Subcutaneous abdominal adipose tissue (tissue), 5 donors: ENCODE measurements around the gene RELN.

ENCODE experiments used
- H3K27ac ChIP-seq: one replicate; pipeline ENCODE4 v1.7.0; 2013; ENCODE audit warnings: low read depth, mild to moderate bottlenecking, inconsistent platforms, low read length, moderate library complexity
- H3K27me3 ChIP-seq, 5 donors: one replicate each; pipeline ENCODE4 v1.7.0; 2013; ENCODE audit warnings: low read length in 5 of 5, inconsistent platforms in 1 of 5; ENCODE audit not compliant: control insufficient read depth in 5 of 5, insufficient read depth in 4 of 5
- H3K36me3 ChIP-seq, 5 donors: one replicate each; pipeline ENCODE4 v1.7.0; 2013; ENCODE audit warnings: low read length in 5 of 5; ENCODE audit not compliant: control insufficient read depth in 5 of 5, insufficient read depth in 5 of 5
- H3K4me1 ChIP-seq, 5 donors: one replicate each; pipeline ENCODE4 v1.7.0; 2013; ENCODE audit warnings: low read length in 5 of 5, mild to moderate bottlenecking in 3 of 5, moderate library complexity in 1 of 5; ENCODE audit not compliant: control insufficient read depth in 5 of 5, insufficient read depth in 5 of 5
- H3K4me3 ChIP-seq, 5 donors: one replicate each; pipeline ENCODE4 v1.7.0; 2013; ENCODE audit warnings: low read length in 5 of 5, low read depth in 1 of 5
- H3K9ac ChIP-seq, 5 donors: one replicate each; pipeline ENCODE4 v1.7.0; 2013; ENCODE audit warnings: low read length in 5 of 5, mild to moderate bottlenecking in 4 of 5, moderate library complexity in 3 of 5
- H3K9me3 ChIP-seq, 5 donors: one replicate each; pipeline ENCODE4 v1.7.0; 2013; ENCODE audit warnings: low read length in 5 of 5; ENCODE audit not compliant: control insufficient read depth in 5 of 5
- donor health status: healthy.
- donor health status: healthy.
- donor health status: healthy.
- donor health status: healthy.
- donor health status: healthy.

Gene RELN

DNA sequence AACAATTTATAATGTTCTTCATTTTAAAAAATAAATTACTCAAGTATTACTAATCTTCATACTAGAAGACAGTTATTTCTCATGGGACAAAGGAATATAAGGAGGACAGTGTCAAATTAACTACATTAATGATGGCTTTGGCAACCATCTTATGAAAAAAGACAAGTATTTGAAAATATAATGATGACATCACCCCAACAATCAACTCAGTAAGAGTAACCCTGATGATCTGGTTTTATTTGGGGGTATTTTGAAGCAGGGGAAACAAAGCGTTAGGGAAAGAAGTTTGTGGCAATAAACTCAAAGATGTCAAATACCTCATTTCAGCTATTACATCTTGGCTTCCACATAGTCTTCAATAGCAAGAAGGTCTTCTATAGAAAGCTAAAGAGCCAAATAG, 29.0 kb upstream of the RELN start:
- peaks cover 0 to 6% (median 0%) of the 10 kb centered on the region in 5 donors for H3K27me3 ChIP-seq
- H3K27ac ChIP-seq: no peak overlapping the region
- no peaks in the 10 kb centered on the region for H3K9me3 ChIP-seq
- no peaks in the 10 kb centered on the region for H3K36me3 ChIP-seq
- H3K4me3 ChIP-seq: no peak overlapping the region
- H3K4me1 ChIP-seq: no peaks in the 10 kb centered on the region
- H3K9ac ChIP-seq: no peak overlapping the region

DNA sequence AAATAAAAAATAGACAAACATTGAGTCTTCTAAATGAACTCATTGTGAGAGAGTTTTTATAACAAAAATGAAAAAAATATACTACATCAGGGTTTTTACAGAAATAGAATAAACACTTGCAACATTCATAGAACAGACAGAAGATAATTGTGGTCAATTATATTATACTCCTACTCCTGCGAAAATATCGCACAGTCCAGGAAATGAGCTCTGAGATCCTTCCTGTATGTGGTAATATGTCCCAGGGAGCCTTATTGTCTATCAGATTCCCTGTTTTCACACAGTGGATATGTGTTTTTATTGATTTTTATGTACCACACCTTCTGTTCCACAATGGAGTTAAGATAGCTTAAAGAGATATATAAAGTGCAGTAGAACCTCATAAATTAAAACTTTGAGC, 27.5 kb upstream of the RELN start:
- Histone ChIP-seq H3K4me1 (no peaks in the 10 kb centered on the region), H3K4me3 (no peak overlapping the region), H3K27me3 (peaks cover 0 to 5% (median 0%) of the 10 kb centered on the region in 5 donors), H3K9me3 (no peaks in the 10 kb centered on the region), H3K27ac (no peak overlapping the region), H3K9ac (no peak overlapping the region), H3K36me3 (no peaks in the 10 kb centered on the region)

DNA sequence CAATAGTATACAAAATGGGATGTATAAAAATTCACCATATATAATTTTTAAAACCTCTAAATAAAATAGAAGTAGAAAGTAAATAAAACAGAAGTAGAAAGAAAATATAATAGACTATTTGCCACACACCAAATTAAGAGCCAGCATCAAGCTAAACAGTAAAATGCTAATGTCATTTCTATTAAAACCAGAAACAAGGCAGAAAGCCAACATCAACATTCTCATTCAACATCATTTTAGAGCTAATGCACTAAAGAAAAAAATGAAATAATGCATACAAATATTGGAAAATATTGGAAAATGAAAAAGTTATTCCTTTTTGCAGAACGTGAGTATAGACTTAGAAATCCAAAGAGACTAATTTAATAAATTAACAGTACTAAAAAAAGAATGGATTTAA, 23.4 kb upstream of the RELN start:
- Histone ChIP-seq H3K9me3 (peaks cover 0 to 4% (median 0%) of the 10 kb centered on the region in 5 donors), H3K4me3 (no peak overlapping the region), H3K4me1 (no peaks in the 10 kb centered on the region), H3K36me3 (no peaks in the 10 kb centered on the region), H3K27me3 (no peaks in the 10 kb centered on the region), H3K27ac (no peak overlapping the region), H3K9ac (no peak overlapping the region)

- Histone ChIP-seq H3K4me1 (no peaks in the 10 kb centered on the region), H3K27me3 (no peaks in the 10 kb centered on the region), H3K9ac (no peak overlapping the region), H3K9me3 (peaks cover 0 to 4% (median 0%) of the 10 kb centered on the region in 5 donors), H3K36me3 (no peaks in the 10 kb centered on the region), H3K27ac (no peak overlapping the region), H3K4me3 (no peak overlapping the region)
Observed at GRCh38 chr7:104011829-104012228, 22.4 kb upstream of the RELN start.

DNA sequence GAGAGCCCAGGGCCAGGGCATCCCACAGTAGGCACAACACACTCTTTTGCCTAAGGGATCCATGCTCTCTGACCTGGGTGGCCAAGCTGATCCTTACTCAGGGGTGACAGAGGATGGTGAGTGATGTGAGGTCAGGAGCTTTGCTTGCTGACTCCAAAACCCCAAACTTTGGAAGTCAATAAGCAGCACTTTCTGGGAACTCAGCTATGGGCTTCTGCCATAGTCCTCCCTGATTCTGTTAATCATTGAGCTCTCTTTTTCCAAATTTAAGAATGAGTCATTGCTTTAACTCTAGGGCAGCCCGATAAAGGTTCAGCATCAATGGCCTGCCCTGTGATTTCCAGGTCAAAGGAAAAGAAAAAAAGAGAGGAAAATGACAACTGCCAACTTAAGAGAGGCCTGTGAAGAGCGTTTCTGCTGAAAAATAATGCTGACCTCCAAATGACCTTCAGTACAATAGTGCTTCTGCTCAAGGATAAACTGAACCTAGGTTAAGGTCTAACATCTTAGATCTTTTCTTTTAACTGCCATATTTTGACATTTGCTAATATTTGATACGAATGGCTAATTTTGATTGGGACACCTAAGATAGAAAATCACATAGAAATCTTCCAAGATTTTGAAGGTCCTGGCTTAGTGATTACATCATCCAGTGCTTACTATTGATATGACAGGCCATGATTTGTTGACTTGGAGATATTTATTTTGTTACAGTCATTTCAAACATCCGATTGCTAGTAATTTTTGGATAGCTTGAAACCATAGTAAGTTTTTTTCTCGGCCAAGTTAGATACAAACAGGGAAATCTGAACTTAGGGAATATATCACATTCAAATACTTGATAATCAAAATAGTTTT, 20.8 kb upstream of the RELN start:
- no peak overlapping the region for H3K27ac ChIP-seq
- no peak overlapping the region for H3K4me3 ChIP-seq
- no peak overlapping the region for H3K9ac ChIP-seq
- H3K4me1 ChIP-seq: no peaks in the 10 kb centered on the region
- H3K9me3 ChIP-seq: peaks cover 0 to 4% (median 0%) of the 10 kb centered on the region in 5 donors
- no peaks in the 10 kb centered on the region for H3K36me3 ChIP-seq
- no peaks in the 10 kb centered on the region for H3K27me3 ChIP-seq

- no peak overlapping the region for H3K9ac ChIP-seq
- peaks cover 0 to 4% (median 0%) of the 10 kb centered on the region in 5 donors for H3K9me3 ChIP-seq
- no peaks in the 10 kb centered on the region for H3K36me3 ChIP-seq
- H3K4me3 ChIP-seq: no peak overlapping the region
- H3K27ac ChIP-seq: no peak overlapping the region
- H3K27me3 ChIP-seq: no peaks in the 10 kb centered on the region
- no peaks in the 10 kb centered on the region for H3K4me1 ChIP-seq
Observed at GRCh38 chr7:104008107-104008506, 18.6 kb upstream of the RELN start.

GRCh38 chr7:104007614-104008013, 18.2 kb upstream of the RELN start:
- Histone ChIP-seq H3K27me3 (no peaks in the 10 kb centered on the region), H3K36me3 (no peaks in the 10 kb centered on the region), H3K4me1 (no peaks in the 10 kb centered on the region), H3K4me3 (no peak overlapping the region), H3K9ac (no peak overlapping the region), H3K27ac (no peak overlapping the region), H3K9me3 (peaks cover 0 to 4% (median 0%) of the 10 kb centered on the region in 5 donors)

DNA sequence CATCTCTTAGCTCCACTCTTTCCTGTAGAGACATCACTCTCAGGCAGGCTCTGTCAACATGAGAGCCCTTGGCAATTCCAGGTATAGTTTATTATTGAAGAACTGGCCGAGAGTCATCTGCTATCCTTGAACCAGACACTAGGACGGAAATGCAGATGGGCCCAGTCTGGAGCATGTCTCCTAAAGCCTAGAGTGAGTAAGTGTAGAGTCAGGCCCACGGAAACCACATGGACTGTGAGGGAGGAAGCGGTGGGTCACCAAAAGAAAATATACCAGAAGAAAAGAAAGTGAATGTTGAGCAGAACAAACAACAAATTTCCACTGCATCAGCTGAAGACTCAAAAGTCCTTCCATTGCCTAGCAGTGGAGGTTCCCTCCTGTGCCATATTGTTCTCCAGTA, 15.7 kb upstream of the RELN start:
- no peaks in the 10 kb centered on the region for H3K9me3 ChIP-seq

GRCh38 chr7:103996639-103997038, 7.2 kb upstream of the RELN start:
- H3K36me3 ChIP-seq: no peaks in the 10 kb centered on the region
- H3K27ac ChIP-seq: no peak overlapping the region
- H3K4me3 ChIP-seq: no peak overlapping the region
- H3K27me3 ChIP-seq: peaks cover 0 to under 1% (median 0%) of the 10 kb centered on the region in 5 donors
- H3K4me1 ChIP-seq: no peaks in the 10 kb centered on the region
- H3K9me3 ChIP-seq: no peaks in the 10 kb centered on the region
- H3K9ac ChIP-seq: no peak overlapping the region

More for the DNA sequence above, 15.7 kb upstream of the RELN start:
- Histone ChIP-seq H3K4me1 (no peaks in the 10 kb centered on the region), H3K36me3 (no peaks in the 10 kb centered on the region), H3K27ac (no peak overlapping the region), H3K27me3 (no peaks in the 10 kb centered on the region), H3K4me3 (no peak overlapping the region), H3K9ac (no peak overlapping the region)

- Histone ChIP-seq H3K27ac (no peak overlapping the region), H3K4me3 (no peak overlapping the region), H3K9ac (no peak overlapping the region), H3K36me3 (no peaks in the 10 kb centered on the region), H3K9me3 (no peaks in the 10 kb centered on the region), H3K27me3 (peaks cover 0 to 6% (median 0%) of the 10 kb centered on the region in 5 donors), H3K4me1 (no peaks in the 10 kb centered on the region)
Observed at GRCh38 chr7:103996017-103996551, 6.6 kb upstream of the RELN start.
